Smooth muscle cell (in vitro differentiated cells): ENCODE measurements around the gene CASK. TPM values are rescaled to one million over a fixed set of nuclear protein-coding genes. Genes with fewer than 3 reads are reported as not detected.

Experiments used
- DNase-seq: peaks from one replicate; lab custom pipeline; 2025; ENCODE audit not compliant: unreplicated experiment; lab: John Stamatoyannopoulos, UW
- H2AFZ ChIP-seq: fragments of 200-600 bp; sonication (generic); 2 replicates; pipeline ENCODE4 v1.6.0; 2016; ENCODE audit warnings: antibody characterized with exemption, low read depth, mild to moderate bottlenecking
- H3F3A ChIP-seq: fragments of 200-600 bp; sonication (generic); 2 replicates; pipeline ENCODE4 v1.6.0; 2017; ENCODE audit warnings: antibody characterized with exemption, low read depth
- H3K27ac ChIP-seq: fragments of 200-600 bp; sonication (generic); 2 replicates; pipeline ENCODE4 v1.5.1; 2016; ENCODE audit warnings: low read depth, mild to moderate bottlenecking
- H3K27me3 ChIP-seq: fragments of 200-600 bp; sonication (generic); 2 replicates; pipeline ENCODE4 v1.6.1; 2016; ENCODE audit warnings: low read depth, mild to moderate bottlenecking
- H3K36me3 ChIP-seq: fragments of 200-600 bp; sonication (generic); 2 replicates; pipeline ENCODE4 v1.5.1; 2016; ENCODE audit warnings: low read depth
- H3K4me1 ChIP-seq: fragments of 200-600 bp; sonication (generic); 2 replicates; pipeline ENCODE4 v1.5.1; 2016; ENCODE audit warnings: low read depth
- H3K4me2 ChIP-seq: fragments of 200-600 bp; sonication (generic); 2 replicates; pipeline ENCODE4 v1.6.0; 2016; ENCODE audit warnings: mild to moderate bottlenecking
- H3K4me3 ChIP-seq: fragments of 200-600 bp; sonication (generic); 2 replicates; pipeline ENCODE4 v1.5.1; 2016; ENCODE audit warnings: mild to moderate bottlenecking
- H3K79me2 ChIP-seq: fragments of 200-600 bp; sonication (generic); 2 replicates; pipeline ENCODE4 v1.6.0; 2016; ENCODE audit warnings: low read depth, mild to moderate bottlenecking
- H3K9ac ChIP-seq: fragments of 200-600 bp; sonication (generic); 2 replicates; pipeline ENCODE4 v1.6.0; 2016; ENCODE audit warnings: low read depth
- H3K9me3 ChIP-seq: fragments of 200-600 bp; sonication (generic); replicated peaks from 2 replicates; pipeline ENCODE4 v1.5.1; 2016; ENCODE audit warnings: low read depth
- H4K20me1 ChIP-seq: fragments of 200-600 bp; sonication (generic); 2 replicates; pipeline ENCODE4 v1.6.0; 2016; ENCODE audit warnings: low read depth
- WGBS: methylation state at CpG from one replicate; pipeline ENCODE4 v1.1.7; 2016; ENCODE audit warnings: low lambda C conversion rate; 5-methylcytosine and 5-hydroxymethylcytosine counted together
- polyA plus RNA-seq: library from polyadenylated mRNA; unstranded; fragments of >200 nt; fragmentation: Nextera tagmentation; extraction: Ambion mirVana; gene quantifications from 2 replicates; pipeline ENCODE4 v1.2.1, GENCODE V29; 2016
- total RNA-seq: library from RNA; depleted of rRNA; stranded (reverse); fragments of >200 nt; gene quantifications from 2 replicates; pipeline ENCODE4 v1.2.3, GENCODE V29; 2014
- TF ChIP-seq, protein P1 (sequence below): fragments of 200-600 bp; sonication (generic); IDR thresholded peaks from 2 replicates; pipeline ENCODE4 v1.5.1; 2017; ENCODE audit warnings: borderline replicate concordance, mild to moderate bottlenecking, antibody characterized with exemption; ENCODE audit not compliant: insufficient read depth, poor library complexity, severe bottlenecking

CASK gene
- total and polyA plus RNA-seq, 2 experiments from 2014 or later, result 49.4 to 97.5 TPM

- no peak overlapping the region for H3K27ac ChIP-seq
- H3K36me3 ChIP-seq, result no peaks in the 10 kb centered on the region
- 84% methylated on average over 12 of the region's 12 CpGs for WGBS
- no peak overlapping the region for H2AFZ ChIP-seq
- no peak overlapping the region for H3K9ac ChIP-seq
- H3F3A ChIP-seq, result no peaks in the 10 kb centered on the region
- TF ChIP-seq, protein P1, sequence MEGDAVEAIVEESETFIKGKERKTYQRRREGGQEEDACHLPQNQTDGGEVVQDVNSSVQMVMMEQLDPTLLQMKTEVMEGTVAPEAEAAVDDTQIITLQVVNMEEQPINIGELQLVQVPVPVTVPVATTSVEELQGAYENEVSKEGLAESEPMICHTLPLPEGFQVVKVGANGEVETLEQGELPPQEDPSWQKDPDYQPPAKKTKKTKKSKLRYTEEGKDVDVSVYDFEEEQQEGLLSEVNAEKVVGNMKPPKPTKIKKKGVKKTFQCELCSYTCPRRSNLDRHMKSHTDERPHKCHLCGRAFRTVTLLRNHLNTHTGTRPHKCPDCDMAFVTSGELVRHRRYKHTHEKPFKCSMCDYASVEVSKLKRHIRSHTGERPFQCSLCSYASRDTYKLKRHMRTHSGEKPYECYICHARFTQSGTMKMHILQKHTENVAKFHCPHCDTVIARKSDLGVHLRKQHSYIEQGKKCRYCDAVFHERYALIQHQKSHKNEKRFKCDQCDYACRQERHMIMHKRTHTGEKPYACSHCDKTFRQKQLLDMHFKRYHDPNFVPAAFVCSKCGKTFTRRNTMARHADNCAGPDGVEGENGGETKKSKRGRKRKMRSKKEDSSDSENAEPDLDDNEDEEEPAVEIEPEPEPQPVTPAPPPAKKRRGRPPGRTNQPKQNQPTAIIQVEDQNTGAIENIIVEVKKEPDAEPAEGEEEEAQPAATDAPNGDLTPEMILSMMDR, result no peak
- H3K4me1 ChIP-seq, result peaks cover 23% of the 10 kb centered on the region
- H4K20me1 ChIP-seq, result no peaks in the 10 kb centered on the region
- DNase-seq, result no peak
- no peak overlapping the region for H3K4me3 ChIP-seq
- H3K9me3 ChIP-seq, result no peaks in the 10 kb centered on the region
- no peaks in the 10 kb centered on the region for H3K27me3 ChIP-seq
- H3K4me2 ChIP-seq, result no peak overlapping the region
- no peaks in the 10 kb centered on the region for H3K79me2 ChIP-seq
These were observed 206.4 kb downstream of the CASK start for GRCh38 chrX:41716767-41717473.

- TF ChIP-seq, protein P1, result no peak
- Histone ChIP-seq H3K9ac (no peak overlapping the region), H3K36me3 (no peaks in the 10 kb centered on the region), H3K4me2 (no peak overlapping the region), H3K27me3 (no peaks in the 10 kb centered on the region), H3K4me3 (no peak overlapping the region), H4K20me1 (no peaks in the 10 kb centered on the region), H3K4me1 (peaks cover 23% of the 10 kb centered on the region), H3K27ac (no peak overlapping the region), H3K79me2 (no peaks in the 10 kb centered on the region), H2AFZ (no peak overlapping the region), H3K9me3 (no peaks in the 10 kb centered on the region), H3F3A (no peaks in the 10 kb centered on the region)
- DNase-seq, result no peak
- 90% methylated on average over 5 of the region's 5 CpGs for WGBS
These were observed 207.1 kb downstream of the CASK start for GRCh38 chrX:41716222-41716621.

GRCh38 chrX:41711021-41711667, 212.2 kb downstream of the CASK start:
- Histone ChIP-seq H3K27me3 (no peaks in the 10 kb centered on the region), H3K36me3 (no peaks in the 10 kb centered on the region), H3F3A (no peaks in the 10 kb centered on the region), H2AFZ (no peak overlapping the region), H3K79me2 (no peaks in the 10 kb centered on the region), H4K20me1 (no peaks in the 10 kb centered on the region), H3K27ac (no peak overlapping the region), H3K9me3 (no peaks in the 10 kb centered on the region), H3K9ac (no peak overlapping the region), H3K4me2 (no peak overlapping the region), H3K4me3 (no peak overlapping the region), H3K4me1 (no peaks in the 10 kb centered on the region)
- TF ChIP-seq, protein P1, result no peak
- WGBS, result 85% methylated on average over 5 of the region's 5 CpGs
- DNase-seq, result no peak
